HepG2 (cell line): ENCODE results near the gene GJA3. TPM values are rescaled to one million over a fixed set of nuclear protein-coding genes. Genes with fewer than 3 reads are reported as not detected.
A peak's percentile ranks its signal among the peaks of the same experiment; 100 is the strongest.

Experiments
- ATAC-seq: fragments of 200-7000 bp; cut with Tn5 transposase; 3 replicates; pipeline ENCODE4 v1.9.1; 2020; ENCODE audit warnings: mild to moderate bottlenecking, moderate library complexity
- BruUV-seq: library from RNA; stranded (reverse); fragments of 400-500 nt; replicated peaks from 2 replicates; lab custom pipeline; 2021; lab: Mats Ljungman, UMichigan
- CTCF ChIA-PET: fragments of 300-600 bp; formaldehyde crosslinking; extraction: SDS; loops from one replicate; lab custom pipeline; 2021; ENCODE audit warnings: low total read pairs, inconsistent platforms, low intra/inter-chr PET ratio; lab: Yijun Ruan, JAX
- POLR2A ChIA-PET: fragments of 350-600 bp; sonication (Branson Sonifier 250); formaldehyde crosslinking; loops from one replicate; lab custom pipeline; 2020; ENCODE audit warnings: antibody characterized with exemption, inconsistent platforms; lab: Yijun Ruan, JAX
- DNase-seq: peaks from one replicate; pipeline ENCODE4 v3.0.0-alpha.2; 2015; ENCODE audit warnings: low spot score
- FAIRE-seq: peaks from 3 replicates; lab custom pipeline; 2011; peaks lifted over from hg19 to GRCh38; lab: Jason Lieb, UNC
- H2AFZ ChIP-seq: one replicate; pipeline ENCODE4 v1.6.1; 2011; ENCODE audit warnings: low read length, inconsistent platforms
- H3K27ac ChIP-seq: fragments of 300-600 bp; 3 replicates; pipeline ENCODE4 v1.8.0; 2011; ENCODE audit warnings: mixed run types, mild to moderate bottlenecking, mixed read lengths, low read length, inconsistent platforms; ENCODE audit not compliant: insufficient read depth; ENCODE audit errors: extremely low read length
- H3K27me3 ChIP-seq, 2 experiments: fragments of 200-600 bp in 1 of 2; 2 replicates in 1 of 2; 3 replicates in 1 of 2; pipeline versions ENCODE4 v1.6.0 to v1.8.0; 2011; ENCODE audit warnings: low read length in 2 of 2, mild to moderate bottlenecking in 2 of 2, moderate library complexity in 2 of 2, inconsistent platforms in 1 of 2; ENCODE audit not compliant: insufficient read depth in 2 of 2, control insufficient read depth in 1 of 2
- H3K36me3 ChIP-seq, 2 experiments: fragments of 200-600 bp in 1 of 2; replicated peaks in 1 of 2; 2 replicates in 1 of 2; 3 replicates in 1 of 2; pipeline versions ENCODE4 v1.5.1 to v1.8.0; 2011; ENCODE audit warnings: low read length in 2 of 2, inconsistent platforms in 1 of 2; ENCODE audit not compliant: insufficient read depth in 2 of 2, control insufficient read depth in 1 of 2
- H3K4me1 ChIP-seq: 2 replicates; pipeline ENCODE4 v1.5.1; 2012; ENCODE audit warnings: low read length, inconsistent platforms; ENCODE audit not compliant: insufficient read depth
- H3K4me2 ChIP-seq: 2 replicates; pipeline ENCODE4 v1.6.0; 2011; ENCODE audit warnings: low read depth, low read length, inconsistent platforms
- H3K4me3 ChIP-seq, 3 experiments: fragments of 200-600 bp in 1 of 3; sonication (generic), shearing (Covaris generic) in 1 of 3; replicated peaks in 1 of 3; 2 replicates each; pipeline ENCODE4 v1.5.1; 2011 to 2016; ENCODE audit warnings: low read length in 3 of 3, inconsistent platforms in 2 of 3, low read depth in 2 of 3, mild to moderate bottlenecking in 2 of 3, control low read depth in 1 of 3, mixed read lengths in 1 of 3; ENCODE audit not compliant: insufficient read depth in 1 of 3
- H3K79me2 ChIP-seq: one replicate; pipeline ENCODE4 v1.6.1; 2011; ENCODE audit warnings: low read length, inconsistent platforms; ENCODE audit not compliant: insufficient read depth
- H3K9ac ChIP-seq: 2 replicates; pipeline ENCODE4 v1.6.0; 2011; ENCODE audit warnings: mild to moderate bottlenecking, low read depth, low read length, inconsistent platforms; ENCODE audit not compliant: insufficient read depth
- H3K9me3 ChIP-seq: 2 replicates; pipeline ENCODE4 v1.5.1; 2012; ENCODE audit warnings: mild to moderate bottlenecking, low read length
- H4K20me1 ChIP-seq: 2 replicates; pipeline ENCODE4 v1.6.0; 2011; ENCODE audit warnings: inconsistent platforms, mild to moderate bottlenecking, low read length, moderate library complexity; ENCODE audit not compliant: insufficient read depth
- DNMT3B ChIP-seq: conservative IDR thresholded peaks from 2 replicates; pipeline ENCODE4 v1.6.1; 2016; ENCODE audit warnings: missing biosample characterization, control low read depth
- HMG20A ChIP-seq: IDR thresholded peaks from 2 replicates; pipeline ENCODE4 v1.6.1; 2016; ENCODE audit warnings: borderline replicate concordance
- KDM4B ChIP-seq: sonication (generic); formaldehyde crosslinking; IDR thresholded peaks from 2 replicates; pipeline ENCODE4 v1.4.0; 2020; ENCODE audit warnings: missing genetic modification reagents
- MTF2 ChIP-seq: sonication (generic); formaldehyde crosslinking; IDR thresholded peaks from 2 replicates; pipeline ENCODE4 v1.5.0; 2020; ENCODE audit warnings: missing genetic modification reagents, borderline replicate concordance
- NRL ChIP-seq: sonication (generic); formaldehyde crosslinking; IDR thresholded peaks from 2 replicates; pipeline ENCODE4 v1.5.0; 2020; ENCODE audit warnings: missing genetic modification reagents, mild to moderate bottlenecking, moderate library complexity, borderline replicate concordance
- PHF8 ChIP-seq: sonication (generic); formaldehyde crosslinking; IDR thresholded peaks from 2 replicates; pipeline ENCODE4 v1.5.0; 2020; ENCODE audit warnings: missing genetic modification reagents
- RCOR2 ChIP-seq: IDR thresholded peaks from 2 replicates; pipeline ENCODE4 v1.6.1; 2016; ENCODE audit warnings: missing biosample characterization, missing genetic modification reagents
- WIZ ChIP-seq: sonication (generic); formaldehyde crosslinking; IDR thresholded peaks from 2 replicates; pipeline ENCODE4 v1.5.1; 2020; ENCODE audit warnings: mild to moderate bottlenecking, missing genetic modification reagents
- ZNF136 ChIP-seq: sonication (generic); formaldehyde crosslinking; IDR thresholded peaks from 2 replicates; pipeline ENCODE4 v1.8.1; 2022; ENCODE audit warnings: low read depth, mild to moderate bottlenecking, moderate library complexity, missing genetic modification reagents
- ZNF430 ChIP-seq: sonication (generic); formaldehyde crosslinking; IDR thresholded peaks from 2 replicates; pipeline ENCODE4 v1.9.0; 2021; ENCODE audit warnings: mild to moderate bottlenecking, missing genetic modification reagents
- ZNF563 ChIP-seq: sonication (generic); formaldehyde crosslinking; IDR thresholded peaks from 2 replicates; pipeline ENCODE4 v1.8.0; 2022; ENCODE audit warnings: mild to moderate bottlenecking, moderate library complexity, missing genetic modification reagents
- ZNF589 ChIP-seq: sonication (generic); formaldehyde crosslinking; conservative IDR thresholded peaks from 2 replicates; pipeline ENCODE4 v1.8.0; 2022; ENCODE audit warnings: mild to moderate bottlenecking, moderate library complexity, missing genetic modification reagents
- ZNF660 ChIP-seq: sonication (generic); formaldehyde crosslinking; IDR thresholded peaks from 2 replicates; pipeline ENCODE4 v1.5.1; 2020; ENCODE audit warnings: mild to moderate bottlenecking, low read depth, missing genetic modification reagents, borderline replicate concordance
- ZNF703 ChIP-seq: sonication (generic); formaldehyde crosslinking; IDR thresholded peaks from 2 replicates; pipeline ENCODE4 v1.5.1; 2020; ENCODE audit warnings: missing genetic modification reagents, mild to moderate bottlenecking, moderate library complexity, borderline replicate concordance
- WGBS: methylation state at CpG from one replicate; pipeline ENCODE4 v1.1.6; 2017; ENCODE audit warnings: low lambda C conversion rate; 5-methylcytosine and 5-hydroxymethylcytosine counted together
- in situ Hi-C: cut with HindIII; loops from 2 replicates; pipeline ENCODE4 v1.10.0; 2017; ENCODE audit warnings: low pct_unique_long_range_greater_than_20kb; ENCODE audit not compliant: extremely low pct_ligation_motif_present
- intact Hi-C: fragments of 100-400 bp; cut with micrococcal nuclease; formaldehyde crosslinking; loops from one replicate; pipeline ENCODE4 v1.10.0; 2022; ENCODE audit not compliant: unreplicated experiment
- polyA plus RNA-seq, 8 experiments: library from polyadenylated mRNA; depleted of rRNA in 3 of 8; stranded (reverse) in 7 of 8; unstranded in 1 of 8; fragments of >200 nt; fragmentation: Illumina TruSeq in 4 of 8; extraction: Trizol in 4 of 8; gene quantifications; 2 replicates each; pipeline versions ENCODE4 v1.2.1 to v1.2.3, GENCODE V29; 2011 to 2016; ENCODE audit warnings: low read depth in 4 of 8, missing spikeins in 1 of 8, mixed read lengths in 1 of 8; ENCODE audit not compliant: insufficient read depth in 1 of 8
- total RNA-seq, 5 experiments: library from RNA; depleted of rRNA; stranded (reverse); fragments of >200 nt; fragmentation: Illumina TruSeq; extraction: Trizol; gene quantifications; 2 replicates each; pipeline ENCODE4 v1.2.3, GENCODE V29; 2016; ENCODE audit warnings: low read depth in 1 of 5
- TF ChIP-seq, protein P1 (sequence below): sonication (generic); formaldehyde crosslinking; IDR thresholded peaks from 2 replicates; pipeline ENCODE4 v1.4.0; 2020; ENCODE audit warnings: missing genetic modification reagents
- TF ChIP-seq, protein P2 (sequence below), 2 experiments: fragments of 450-650 bp in 1 of 2; sonication (generic) in 1 of 2; formaldehyde crosslinking; IDR thresholded peaks; 2 replicates each; pipeline versions ENCODE4 v1.5.0 to v1.8.0; 2020 to 2022; ENCODE audit warnings: mild to moderate bottlenecking in 1 of 2, missing genetic modification reagents in 1 of 2
- TF ChIP-seq, protein P3 (sequence below): sonication (generic); formaldehyde crosslinking; IDR thresholded peaks from 2 replicates; pipeline ENCODE4 v1.4.0; 2020; ENCODE audit warnings: missing genetic modification reagents, mild to moderate bottlenecking, borderline replicate concordance
- TF ChIP-seq, protein P4 (sequence below): sonication (generic); formaldehyde crosslinking; IDR thresholded peaks from 2 replicates; pipeline ENCODE4 v1.5.0; 2020; ENCODE audit warnings: missing genetic modification reagents, mild to moderate bottlenecking, borderline replicate concordance

The GJA3 gene
- total and polyA plus RNA-seq, 2 of the 13 experiments (the other 11 are each of a cell fraction or from before 2014, with no cell fraction given), result 0.04 TPM

DNA sequence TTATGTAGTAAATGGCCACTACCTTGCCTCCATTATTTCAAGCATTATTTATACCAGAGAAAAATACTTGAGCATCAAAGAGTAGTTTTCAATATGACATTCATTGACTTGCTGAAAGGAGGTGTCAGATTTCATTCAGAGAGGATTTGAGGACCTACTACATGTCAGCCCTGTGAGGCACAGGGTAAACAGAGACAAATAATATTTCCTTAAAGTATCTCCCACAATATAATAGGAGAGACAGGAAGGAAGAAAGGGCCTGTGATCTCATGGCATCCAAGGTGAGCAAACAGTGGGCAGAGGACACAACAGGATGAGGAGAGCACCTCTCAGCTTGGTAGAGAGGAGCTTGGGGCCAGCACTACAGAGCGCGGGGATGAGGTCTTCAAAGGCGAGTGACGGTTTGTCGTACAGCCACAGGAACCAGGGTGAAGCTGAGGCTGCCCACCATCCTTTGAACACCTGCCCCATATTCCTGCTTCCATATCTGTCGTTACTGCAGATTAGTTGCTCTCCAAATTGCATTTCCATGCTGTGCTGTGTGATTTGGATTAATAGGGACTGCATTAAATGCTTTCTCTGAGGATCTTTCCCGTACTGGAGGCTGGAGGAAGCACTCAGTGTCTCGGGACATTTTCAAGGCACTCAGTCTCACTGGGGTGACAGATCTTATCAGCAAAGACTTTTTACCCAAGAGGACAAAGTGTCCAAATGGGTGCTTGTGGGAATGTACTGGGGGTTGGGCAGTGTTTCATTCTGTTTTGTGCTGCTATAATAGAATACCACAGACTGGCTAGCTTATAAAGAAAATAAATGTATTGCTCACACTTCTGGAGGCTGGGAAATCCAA lies 59.2 kb downstream of the GJA3 start:
- peaks cover 0 to 3% of the 10 kb centered on the region in 2 experiments; a peak in 1 of 5 replicates for H3K27me3 ChIP-seq
- WGBS, result 54% methylated on average over 5 of the region's 8 CpGs
- no peak for FAIRE-seq
- no peaks in the 10 kb centered on the region for H3K9me3 ChIP-seq
- H3K4me1 ChIP-seq, result no peaks in the 10 kb centered on the region
- no peak for DNase-seq
- ATAC-seq, result peak; percentile 46; the same call in 2 of the 3 replicates
- no peaks in the 10 kb centered on the region for H4K20me1 ChIP-seq
- in situ Hi-C loops, result no loop called here
- H3K4me3 ChIP-seq, result no peak overlapping the region
- H2AFZ ChIP-seq, result no peak overlapping the region
- no peak overlapping the region for H3K9ac ChIP-seq
- ChIA-PET POLR2A (no interaction called here), CTCF (no interaction called here)
- no TSS peak for BruUV-seq
- no peaks in the 10 kb centered on the region for H3K36me3 ChIP-seq
- H3K4me2 ChIP-seq, result no peak overlapping the region
- no peaks in the 10 kb centered on the region for H3K79me2 ChIP-seq
- intact Hi-C loops, result no loop called here
- H3K27ac ChIP-seq, result no peak overlapping the region
- TF ChIP-seq ZNF703 (CRISPR knock-in tag) (no peak), KDM4B (CRISPR knock-in tag) (no peak), PHF8 (CRISPR knock-in tag) (no peak), ZNF563 (CRISPR knock-in tag) (no peak), ZNF660 (CRISPR knock-in tag) (no peak), ZNF430 (CRISPR knock-in tag) (no peak), RCOR2 (no peak), NRL (CRISPR knock-in tag) (no peak), ZNF589 (no peak), HMG20A (no peak), MTF2 (CRISPR knock-in tag) (no peak), WIZ (CRISPR knock-in tag) (no peak), DNMT3B (no peak), ZNF136 (CRISPR knock-in tag) (no peak)
- TF ChIP-seq, protein P1, sequence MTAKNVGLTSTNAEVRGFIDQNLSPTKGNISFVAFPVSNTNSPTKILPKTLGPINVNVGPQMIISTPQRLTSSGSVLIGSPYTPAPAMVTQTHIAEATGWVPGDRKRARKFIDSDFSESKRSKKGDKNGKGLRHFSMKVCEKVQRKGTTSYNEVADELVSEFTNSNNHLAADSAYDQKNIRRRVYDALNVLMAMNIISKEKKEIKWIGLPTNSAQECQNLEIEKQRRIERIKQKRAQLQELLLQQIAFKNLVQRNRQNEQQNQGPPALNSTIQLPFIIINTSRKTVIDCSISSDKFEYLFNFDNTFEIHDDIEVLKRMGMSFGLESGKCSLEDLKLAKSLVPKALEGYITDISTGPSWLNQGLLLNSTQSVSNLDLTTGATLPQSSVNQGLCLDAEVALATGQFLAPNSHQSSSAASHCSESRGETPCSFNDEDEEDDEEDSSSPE (CRISPR knock-in tag), result no peak
- TF ChIP-seq, protein P2, sequence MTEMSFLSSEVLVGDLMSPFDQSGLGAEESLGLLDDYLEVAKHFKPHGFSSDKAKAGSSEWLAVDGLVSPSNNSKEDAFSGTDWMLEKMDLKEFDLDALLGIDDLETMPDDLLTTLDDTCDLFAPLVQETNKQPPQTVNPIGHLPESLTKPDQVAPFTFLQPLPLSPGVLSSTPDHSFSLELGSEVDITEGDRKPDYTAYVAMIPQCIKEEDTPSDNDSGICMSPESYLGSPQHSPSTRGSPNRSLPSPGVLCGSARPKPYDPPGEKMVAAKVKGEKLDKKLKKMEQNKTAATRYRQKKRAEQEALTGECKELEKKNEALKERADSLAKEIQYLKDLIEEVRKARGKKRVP (CRISPR knock-in tag; IDR thresholded peaks at IDR 0.05), result no peak
- TF ChIP-seq, protein P3, sequence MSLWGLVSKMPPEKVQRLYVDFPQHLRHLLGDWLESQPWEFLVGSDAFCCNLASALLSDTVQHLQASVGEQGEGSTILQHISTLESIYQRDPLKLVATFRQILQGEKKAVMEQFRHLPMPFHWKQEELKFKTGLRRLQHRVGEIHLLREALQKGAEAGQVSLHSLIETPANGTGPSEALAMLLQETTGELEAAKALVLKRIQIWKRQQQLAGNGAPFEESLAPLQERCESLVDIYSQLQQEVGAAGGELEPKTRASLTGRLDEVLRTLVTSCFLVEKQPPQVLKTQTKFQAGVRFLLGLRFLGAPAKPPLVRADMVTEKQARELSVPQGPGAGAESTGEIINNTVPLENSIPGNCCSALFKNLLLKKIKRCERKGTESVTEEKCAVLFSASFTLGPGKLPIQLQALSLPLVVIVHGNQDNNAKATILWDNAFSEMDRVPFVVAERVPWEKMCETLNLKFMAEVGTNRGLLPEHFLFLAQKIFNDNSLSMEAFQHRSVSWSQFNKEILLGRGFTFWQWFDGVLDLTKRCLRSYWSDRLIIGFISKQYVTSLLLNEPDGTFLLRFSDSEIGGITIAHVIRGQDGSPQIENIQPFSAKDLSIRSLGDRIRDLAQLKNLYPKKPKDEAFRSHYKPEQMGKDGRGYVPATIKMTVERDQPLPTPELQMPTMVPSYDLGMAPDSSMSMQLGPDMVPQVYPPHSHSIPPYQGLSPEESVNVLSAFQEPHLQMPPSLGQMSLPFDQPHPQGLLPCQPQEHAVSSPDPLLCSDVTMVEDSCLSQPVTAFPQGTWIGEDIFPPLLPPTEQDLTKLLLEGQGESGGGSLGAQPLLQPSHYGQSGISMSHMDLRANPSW (CRISPR knock-in tag), result no peak
- TF ChIP-seq, protein P4, sequence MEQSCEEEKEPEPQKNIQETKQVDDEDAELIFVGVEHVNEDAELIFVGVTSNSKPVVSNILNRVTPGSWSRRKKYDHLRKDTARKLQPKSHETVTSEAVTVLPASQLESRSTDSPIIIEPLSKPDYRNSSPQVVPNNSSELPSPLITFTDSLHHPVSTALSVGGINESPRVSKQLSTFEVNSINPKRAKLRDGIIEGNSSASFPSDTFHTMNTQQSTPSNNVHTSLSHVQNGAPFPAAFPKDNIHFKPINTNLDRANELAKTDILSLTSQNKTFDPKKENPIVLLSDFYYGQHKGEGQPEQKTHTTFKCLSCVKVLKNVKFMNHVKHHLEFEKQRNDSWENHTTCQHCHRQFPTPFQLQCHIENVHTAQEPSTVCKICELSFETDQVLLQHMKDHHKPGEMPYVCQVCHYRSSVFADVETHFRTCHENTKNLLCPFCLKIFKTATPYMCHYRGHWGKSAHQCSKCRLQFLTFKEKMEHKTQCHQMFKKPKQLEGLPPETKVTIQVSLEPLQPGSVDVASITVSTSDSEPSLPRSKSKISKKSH, result no peak
